GM23338 (cell line): ENCODE data around the gene LNX2. TPM values are rescaled to one million over a fixed set of nuclear protein-coding genes. Genes with fewer than 3 reads are reported as not detected.

Source experiments
- ATAC-seq: fragments of 200-7000 bp; cut with Tn5 transposase; 3 replicates; pipeline ENCODE4 v1.9.1; 2020
- DNase-seq: peaks from one replicate; pipeline ENCODE4 v3.0.0-alpha.2; 2015; ENCODE audit warnings: low spot score
- H2AFZ ChIP-seq: fragments of 200-600 bp; sonication (generic); 2 replicates; pipeline ENCODE4 v1.8.0; 2016; ENCODE audit warnings: antibody characterized with exemption, mild to moderate bottlenecking, moderate library complexity
- H3F3A ChIP-seq: fragments of 200-600 bp; sonication (generic); replicated peaks from 2 replicates; pipeline ENCODE4 v1.8.0; 2017; ENCODE audit warnings: antibody characterized with exemption, mixed run types, low read depth
- H3K27ac ChIP-seq: fragments of 200-600 bp; sonication (generic); 2 replicates; pipeline ENCODE4 v1.6.1; 2016; ENCODE audit warnings: low read depth
- H3K27me3 ChIP-seq: fragments of 200-600 bp; sonication (generic); 2 replicates; pipeline ENCODE4 v1.8.0; 2016; ENCODE audit warnings: mild to moderate bottlenecking, mixed run types, moderate library complexity; ENCODE audit not compliant: insufficient read depth
- H3K36me3 ChIP-seq: fragments of 200-600 bp; sonication (generic); 2 replicates; pipeline ENCODE4 v1.8.0; 2016; ENCODE audit warnings: mild to moderate bottlenecking; ENCODE audit not compliant: insufficient read depth
- H3K4me1 ChIP-seq: fragments of 200-600 bp; sonication (generic); 2 replicates; pipeline ENCODE4 v1.8.0; 2016; ENCODE audit warnings: mild to moderate bottlenecking, moderate library complexity; ENCODE audit not compliant: insufficient read depth
- H3K4me2 ChIP-seq: fragments of 200-600 bp; sonication (generic); 2 replicates; pipeline ENCODE4 v1.7.1; 2017; ENCODE audit warnings: mixed run types
- H3K4me3 ChIP-seq: fragments of 200-600 bp; sonication (generic); 2 replicates; pipeline ENCODE4 v1.6.1; 2016; ENCODE audit warnings: mixed run types
- H3K79me2 ChIP-seq: fragments of 200-600 bp; sonication (generic); replicated peaks from 2 replicates; pipeline ENCODE4 v1.8.0; 2017; ENCODE audit warnings: mild to moderate bottlenecking; ENCODE audit not compliant: insufficient read depth
- H3K9me2 ChIP-seq: fragments of 200-600 bp; sonication (generic); 2 replicates; pipeline ENCODE4 v1.8.0; 2017; ENCODE audit not compliant: insufficient read depth
- H4K20me1 ChIP-seq: fragments of 200-600 bp; sonication (generic); replicated peaks from 2 replicates; pipeline ENCODE4 v1.8.0; 2017; ENCODE audit warnings: mild to moderate bottlenecking; ENCODE audit not compliant: insufficient read depth
- H3K27ac Mint-ChIP-seq: 2 replicates; pipeline ENCODE4 v1.8.0; 2020; ENCODE audit warnings: inconsistent platforms, mild to moderate bottlenecking, moderate library complexity, mixed read lengths
- H3K27me3 Mint-ChIP-seq: 3 replicates; pipeline ENCODE4 v1.8.0; 2022; ENCODE audit warnings: low read depth, mild to moderate bottlenecking, moderate library complexity, mixed read lengths, inconsistent platforms; ENCODE audit not compliant: insufficient read depth, poor library complexity
- H3K36me3 Mint-ChIP-seq: 3 replicates; pipeline ENCODE4 v1.8.0; 2021; ENCODE audit warnings: low read depth, mild to moderate bottlenecking, inconsistent platforms, moderate library complexity, mixed read lengths
- H3K4me1 Mint-ChIP-seq: 3 replicates; pipeline ENCODE4 v1.8.0; 2020; ENCODE audit warnings: mild to moderate bottlenecking, inconsistent platforms, mixed read lengths
- H3K4me3 Mint-ChIP-seq: 3 replicates; pipeline ENCODE4 v1.8.0; 2021; ENCODE audit warnings: moderate library complexity, mild to moderate bottlenecking, inconsistent platforms, mixed read lengths
- H3K9me3 Mint-ChIP-seq: 3 replicates; pipeline ENCODE4 v1.8.0; 2020; ENCODE audit warnings: moderate library complexity, mild to moderate bottlenecking, inconsistent platforms, mixed read lengths
- CREB1 ChIP-seq: fragments of 250-450 bp; sonication (Bioruptor Pico); IDR thresholded peaks from 2 replicates; pipeline ENCODE4 v1.5.0; 2020; ENCODE audit warnings: low read depth, mild to moderate bottlenecking, moderate library complexity
- EZH2 ChIP-seq: fragments of 200-600 bp; sonication (generic); IDR thresholded peaks from one replicate; pipeline ENCODE4 v1.8.0; 2017; ENCODE audit warnings: antibody characterized with exemption, mild to moderate bottlenecking, low read depth; ENCODE audit not compliant: unreplicated experiment
- EZH2phosphoT487 ChIP-seq: fragments of 200-600 bp; sonication (generic); IDR thresholded peaks from one replicate; pipeline ENCODE4 v1.8.1; 2018; ENCODE audit warnings: antibody characterized with exemption; ENCODE audit not compliant: unreplicated experiment
- JUNB ChIP-seq: IDR thresholded peaks from one replicate; pipeline ENCODE4 v1.6.1; 2016; ENCODE audit warnings: antibody characterized with exemption; ENCODE audit not compliant: unreplicated experiment
- NANOG ChIP-seq: IDR thresholded peaks from 2 replicates; pipeline ENCODE4 v1.6.1; 2016; ENCODE audit warnings: antibody characterized with exemption, borderline replicate concordance
- POLR2AphosphoS5 ChIP-seq: IDR thresholded peaks from 2 replicates; pipeline ENCODE4 v1.6.1; 2016; ENCODE audit warnings: antibody characterized with exemption, low read depth
- polyA plus RNA-seq: library from polyadenylated mRNA; unstranded; fragments of >200 nt; fragmentation: Nextera tagmentation; extraction: Ambion mirVana; gene quantifications from 2 replicates; pipeline ENCODE4 v1.2.1, GENCODE V29; 2016
- total RNA-seq: library from RNA; depleted of rRNA; stranded (reverse); fragments of >200 nt; shearing (Covaris generic); gene quantifications from 2 replicates; pipeline ENCODE4 v1.2.3, GENCODE V29; 2014
- TF ChIP-seq, protein P1 (sequence below): fragments of 250-450 bp; sonication (Bioruptor Pico); IDR thresholded peaks from 2 replicates; pipeline ENCODE4 v1.5.0; 2020; ENCODE audit warnings: mild to moderate bottlenecking, moderate library complexity
- TF ChIP-seq, protein P2 (sequence below), 2 experiments: fragments of 200-600 bp in 1 of 2; sonication (generic) in 1 of 2; conservative IDR thresholded peaks; 2 replicates each; pipeline versions ENCODE4 v1.5.1 to v1.6.1; 2016 to 2017; ENCODE audit warnings: antibody characterized with exemption in 2 of 2, low read depth in 2 of 2, mild to moderate bottlenecking in 2 of 2, moderate library complexity in 1 of 2

LNX2 gene
- total and polyA plus RNA-seq, 2 experiments from 2014 or later = 3.7 to 18.0 TPM

GRCh38 chr13:27619728-27620376, 477 bp downstream of the LNX2 start:
- Histone ChIP-seq H3K36me3 (peaks cover 14% of the 10 kb centered on the region; the same call in 1 of the 2 replicates), H3K27ac (no peak overlapping the region; the same call in 1 of the 2 replicates), H4K20me1 (peaks cover 47% of the 10 kb centered on the region), H3F3A (no peaks in the 10 kb centered on the region), H3K4me2 (peak overlapping the region; percentile 80), H3K4me1 (peaks cover 35% of the 10 kb centered on the region), H2AFZ (peak overlapping the region; percentile 74), H3K9me2 (no peaks in the 10 kb centered on the region), H3K4me3 (peak overlapping the region; percentile 99), H3K27me3 (no peaks in the 10 kb centered on the region), H3K79me2 (peaks cover 82% of the 10 kb centered on the region)
- TF ChIP-seq JUNB (no peak), POLR2AphosphoS5 (no peak), EZH2phosphoT487 (no peak), CREB1 (CRISPR knock-in tag) (no peak), NANOG (no peak), EZH2 (no peak)
- TF ChIP-seq, protein P1, sequence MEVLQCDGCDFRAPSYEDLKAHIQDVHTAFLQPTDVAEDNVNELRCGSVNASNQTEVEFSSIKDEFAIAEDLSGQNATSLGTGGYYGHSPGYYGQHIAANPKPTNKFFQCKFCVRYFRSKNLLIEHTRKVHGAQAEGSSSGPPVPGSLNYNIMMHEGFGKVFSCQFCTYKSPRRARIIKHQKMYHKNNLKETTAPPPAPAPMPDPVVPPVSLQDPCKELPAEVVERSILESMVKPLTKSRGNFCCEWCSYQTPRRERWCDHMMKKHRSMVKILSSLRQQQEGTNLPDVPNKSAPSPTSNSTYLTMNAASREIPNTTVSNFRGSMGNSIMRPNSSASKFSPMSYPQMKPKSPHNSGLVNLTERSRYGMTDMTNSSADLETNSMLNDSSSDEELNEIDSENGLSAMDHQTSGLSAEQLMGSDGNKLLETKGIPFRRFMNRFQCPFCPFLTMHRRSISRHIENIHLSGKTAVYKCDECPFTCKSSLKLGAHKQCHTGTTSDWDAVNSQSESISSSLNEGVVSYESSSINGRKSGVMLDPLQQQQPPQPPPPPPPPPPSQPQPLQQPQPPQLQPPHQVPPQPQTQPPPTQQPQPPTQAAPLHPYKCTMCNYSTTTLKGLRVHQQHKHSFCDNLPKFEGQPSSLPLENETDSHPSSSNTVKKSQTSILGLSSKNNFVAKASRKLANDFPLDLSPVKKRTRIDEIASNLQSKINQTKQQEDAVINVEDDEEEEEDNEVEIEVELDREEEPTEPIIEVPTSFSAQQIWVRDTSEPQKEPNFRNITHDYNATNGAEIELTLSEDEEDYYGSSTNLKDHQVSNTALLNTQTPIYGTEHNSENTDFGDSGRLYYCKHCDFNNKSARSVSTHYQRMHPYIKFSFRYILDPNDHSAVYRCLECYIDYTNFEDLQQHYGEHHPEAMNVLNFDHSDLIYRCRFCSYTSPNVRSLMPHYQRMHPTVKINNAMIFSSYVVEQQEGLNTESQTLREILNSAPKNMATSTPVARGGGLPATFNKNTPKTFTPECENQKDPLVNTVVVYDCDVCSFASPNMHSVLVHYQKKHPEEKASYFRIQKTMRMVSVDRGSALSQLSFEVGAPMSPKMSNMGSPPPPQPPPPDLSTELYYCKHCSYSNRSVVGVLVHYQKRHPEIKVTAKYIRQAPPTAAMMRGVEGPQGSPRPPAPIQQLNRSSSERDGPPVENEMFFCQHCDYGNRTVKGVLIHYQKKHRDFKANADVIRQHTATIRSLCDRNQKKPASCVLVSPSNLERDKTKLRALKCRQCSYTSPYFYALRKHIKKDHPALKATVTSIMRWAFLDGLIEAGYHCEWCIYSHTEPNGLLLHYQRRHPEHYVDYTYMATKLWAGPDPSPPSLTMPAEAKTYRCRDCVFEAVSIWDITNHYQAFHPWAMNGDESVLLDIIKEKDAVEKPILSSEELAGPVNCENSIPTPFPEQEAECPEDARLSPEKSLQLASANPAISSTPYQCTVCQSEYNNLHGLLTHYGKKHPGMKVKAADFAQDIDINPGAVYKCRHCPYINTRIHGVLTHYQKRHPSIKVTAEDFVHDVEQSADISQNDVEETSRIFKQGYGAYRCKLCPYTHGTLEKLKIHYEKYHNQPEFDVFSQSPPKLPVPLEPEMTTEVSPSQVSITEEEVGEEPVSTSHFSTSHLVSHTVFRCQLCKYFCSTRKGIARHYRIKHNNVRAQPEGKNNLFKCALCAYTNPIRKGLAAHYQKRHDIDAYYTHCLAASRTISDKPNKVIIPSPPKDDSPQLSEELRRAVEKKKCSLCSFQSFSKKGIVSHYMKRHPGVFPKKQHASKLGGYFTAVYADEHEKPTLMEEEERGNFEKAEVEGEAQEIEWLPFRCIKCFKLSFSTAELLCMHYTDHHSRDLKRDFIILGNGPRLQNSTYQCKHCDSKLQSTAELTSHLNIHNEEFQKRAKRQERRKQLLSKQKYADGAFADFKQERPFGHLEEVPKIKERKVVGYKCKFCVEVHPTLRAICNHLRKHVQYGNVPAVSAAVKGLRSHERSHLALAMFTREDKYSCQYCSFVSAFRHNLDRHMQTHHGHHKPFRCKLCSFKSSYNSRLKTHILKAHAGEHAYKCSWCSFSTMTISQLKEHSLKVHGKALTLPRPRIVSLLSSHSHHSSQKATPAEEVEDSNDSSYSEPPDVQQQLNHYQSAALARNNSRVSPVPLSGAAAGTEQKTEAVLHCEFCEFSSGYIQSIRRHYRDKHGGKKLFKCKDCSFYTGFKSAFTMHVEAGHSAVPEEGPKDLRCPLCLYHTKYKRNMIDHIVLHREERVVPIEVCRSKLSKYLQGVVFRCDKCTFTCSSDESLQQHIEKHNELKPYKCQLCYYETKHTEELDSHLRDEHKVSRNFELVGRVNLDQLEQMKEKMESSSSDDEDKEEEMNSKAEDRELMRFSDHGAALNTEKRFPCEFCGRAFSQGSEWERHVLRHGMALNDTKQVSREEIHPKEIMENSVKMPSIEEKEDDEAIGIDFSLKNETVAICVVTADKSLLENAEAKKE = no peak
- TF ChIP-seq, protein P2, sequence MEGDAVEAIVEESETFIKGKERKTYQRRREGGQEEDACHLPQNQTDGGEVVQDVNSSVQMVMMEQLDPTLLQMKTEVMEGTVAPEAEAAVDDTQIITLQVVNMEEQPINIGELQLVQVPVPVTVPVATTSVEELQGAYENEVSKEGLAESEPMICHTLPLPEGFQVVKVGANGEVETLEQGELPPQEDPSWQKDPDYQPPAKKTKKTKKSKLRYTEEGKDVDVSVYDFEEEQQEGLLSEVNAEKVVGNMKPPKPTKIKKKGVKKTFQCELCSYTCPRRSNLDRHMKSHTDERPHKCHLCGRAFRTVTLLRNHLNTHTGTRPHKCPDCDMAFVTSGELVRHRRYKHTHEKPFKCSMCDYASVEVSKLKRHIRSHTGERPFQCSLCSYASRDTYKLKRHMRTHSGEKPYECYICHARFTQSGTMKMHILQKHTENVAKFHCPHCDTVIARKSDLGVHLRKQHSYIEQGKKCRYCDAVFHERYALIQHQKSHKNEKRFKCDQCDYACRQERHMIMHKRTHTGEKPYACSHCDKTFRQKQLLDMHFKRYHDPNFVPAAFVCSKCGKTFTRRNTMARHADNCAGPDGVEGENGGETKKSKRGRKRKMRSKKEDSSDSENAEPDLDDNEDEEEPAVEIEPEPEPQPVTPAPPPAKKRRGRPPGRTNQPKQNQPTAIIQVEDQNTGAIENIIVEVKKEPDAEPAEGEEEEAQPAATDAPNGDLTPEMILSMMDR (conservative IDR thresholded peaks at IDR 0.05; ENCODE audit: low read depth in 2 of 2) = no peak
- peak; percentile 43 for DNase-seq
- H3K27ac Mint-ChIP-seq = peak overlapping the region; percentile 76; the same call in 1 of the 2 replicates
- H3K27me3 Mint-ChIP-seq = peaks cover 5% of the 10 kb centered on the region
- no peak; the same call in 2 of the 3 replicates for ATAC-seq
- H3K4me3 Mint-ChIP-seq = peak overlapping the region; percentile 96
- H3K4me1 Mint-ChIP-seq = peaks cover 46% of the 10 kb centered on the region
- H3K36me3 Mint-ChIP-seq = peaks cover 28% of the 10 kb centered on the region
- peaks cover 4% of the 10 kb centered on the region; the same call in 2 of the 3 replicates for H3K9me3 Mint-ChIP-seq
